NCI-H526 treated with DMSO at 0.1 percent for 48 hours (cell line): ENCODE results near the gene GALNT14.

Source experiments
- DNase-seq: peaks from one replicate; lab custom pipeline; 2025; lab: John Stamatoyannopoulos, UW

Gene GALNT14

GRCh38 chr2:30978854-30979253, 159.4 kb downstream of the GALNT14 start:
- DNase-seq: no peak

DNA sequence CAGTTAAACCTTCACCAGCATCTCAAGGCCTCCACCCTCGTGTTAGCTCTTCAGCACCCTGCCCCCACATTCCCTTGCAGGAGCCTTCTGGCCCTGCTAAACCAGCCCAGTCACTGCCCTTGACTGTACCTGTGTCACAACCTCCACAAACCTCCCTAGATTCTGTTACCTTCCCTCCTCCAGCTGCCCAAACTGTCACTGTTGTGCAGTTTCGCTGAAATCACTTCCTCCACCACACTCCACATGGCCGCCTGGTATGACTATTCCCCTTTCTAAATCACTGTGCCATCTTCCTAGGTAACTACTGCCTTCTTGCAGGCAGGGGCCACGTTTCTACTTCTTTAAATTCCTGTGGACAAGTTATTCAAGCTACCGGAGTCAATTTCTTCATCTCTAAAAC, 160.2 kb downstream of the GALNT14 start:
- DNase-seq: no peak

- no peak for DNase-seq
Measured at GRCh38 chr2:30975156-30975555, 163.1 kb downstream of the GALNT14 start.

GRCh38 chr2:30974554-30974953, 163.7 kb downstream of the GALNT14 start:
- no peak for DNase-seq

DNA sequence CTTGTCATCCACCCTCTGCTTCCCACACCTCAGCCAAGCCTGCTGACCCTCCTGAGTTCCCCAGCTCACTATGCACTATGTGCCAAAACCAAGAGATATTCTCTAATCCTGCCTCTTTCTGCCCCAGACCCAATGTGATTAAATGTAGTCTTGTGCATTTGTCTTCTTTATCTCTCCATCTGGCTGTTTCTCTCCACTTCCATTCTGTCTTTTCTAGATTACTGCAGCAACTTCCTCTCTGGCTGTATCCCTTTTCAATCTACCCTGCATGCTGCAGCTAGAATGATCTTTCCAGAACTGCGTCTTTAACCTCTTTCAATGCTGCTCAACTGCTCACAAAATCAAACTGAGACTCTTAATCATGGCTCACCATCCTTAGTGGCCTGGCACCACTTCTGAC, 164.1 kb downstream of the GALNT14 start:
- no peak for DNase-seq

DNA sequence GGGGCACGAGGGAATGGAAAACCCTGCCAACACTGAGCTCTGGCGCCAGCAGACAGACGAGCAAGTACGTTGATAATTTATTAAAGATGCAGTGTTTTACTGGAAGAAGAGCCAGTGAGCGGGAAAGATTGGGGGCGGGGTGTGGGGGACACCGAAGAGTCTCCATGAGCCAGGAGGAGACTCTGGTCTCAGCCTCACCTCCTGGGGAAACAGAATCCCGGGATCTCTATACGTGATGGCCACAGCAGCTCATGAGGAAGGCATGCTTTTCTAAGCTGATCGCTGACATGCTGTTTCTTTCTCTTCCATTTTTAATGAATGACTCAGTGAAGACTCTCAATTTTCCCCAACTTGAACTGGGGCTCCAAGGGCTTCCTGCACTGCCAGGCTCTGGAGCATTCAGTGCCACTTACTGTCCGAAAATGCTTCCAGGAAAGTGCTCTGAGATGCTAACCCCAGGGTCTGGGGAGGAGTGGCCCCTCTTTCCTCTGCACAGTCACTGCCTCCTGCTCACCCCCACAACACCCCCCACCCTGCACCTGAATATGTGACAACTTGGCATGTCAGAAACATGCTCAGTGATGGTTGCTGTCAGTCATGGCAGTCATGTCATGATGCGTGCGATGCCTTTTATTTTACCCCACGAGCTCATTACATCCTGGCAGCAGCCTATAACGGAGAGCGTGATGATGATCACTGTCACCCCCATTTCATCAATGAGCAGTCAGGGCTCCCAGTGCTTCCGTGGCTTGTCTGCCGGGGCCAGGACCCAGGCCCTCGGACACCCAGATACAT, 166.8 kb downstream of the GALNT14 start:
- DNase-seq: no peak

GRCh38 chr2:30968660-30969397, 169.4 kb downstream of the GALNT14 start:
- DNase-seq: no peak

DNA sequence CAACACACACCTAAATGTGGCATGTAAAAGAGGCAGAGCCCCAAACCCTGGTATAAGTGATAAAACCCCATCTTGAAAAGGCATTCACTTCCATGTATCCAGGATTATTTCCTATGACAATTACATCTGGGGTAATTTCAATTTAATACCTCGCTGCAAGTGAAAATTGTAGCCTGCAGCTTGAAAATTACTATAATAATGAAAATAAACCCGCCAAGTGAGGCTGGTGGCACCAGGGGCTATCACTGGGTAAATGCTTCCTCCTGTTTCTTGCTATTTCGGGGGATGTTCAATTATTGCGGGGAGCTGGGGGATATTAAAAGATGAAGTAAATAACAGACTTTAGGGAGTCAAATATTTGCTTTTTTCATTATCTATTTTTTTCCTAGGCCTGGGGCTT, 171.5 kb downstream of the GALNT14 start:
- DNase-seq: no peak

GRCh38 chr2:30965022-30965531, 173.2 kb downstream of the GALNT14 start:
- DNase-seq: no peak

DNA sequence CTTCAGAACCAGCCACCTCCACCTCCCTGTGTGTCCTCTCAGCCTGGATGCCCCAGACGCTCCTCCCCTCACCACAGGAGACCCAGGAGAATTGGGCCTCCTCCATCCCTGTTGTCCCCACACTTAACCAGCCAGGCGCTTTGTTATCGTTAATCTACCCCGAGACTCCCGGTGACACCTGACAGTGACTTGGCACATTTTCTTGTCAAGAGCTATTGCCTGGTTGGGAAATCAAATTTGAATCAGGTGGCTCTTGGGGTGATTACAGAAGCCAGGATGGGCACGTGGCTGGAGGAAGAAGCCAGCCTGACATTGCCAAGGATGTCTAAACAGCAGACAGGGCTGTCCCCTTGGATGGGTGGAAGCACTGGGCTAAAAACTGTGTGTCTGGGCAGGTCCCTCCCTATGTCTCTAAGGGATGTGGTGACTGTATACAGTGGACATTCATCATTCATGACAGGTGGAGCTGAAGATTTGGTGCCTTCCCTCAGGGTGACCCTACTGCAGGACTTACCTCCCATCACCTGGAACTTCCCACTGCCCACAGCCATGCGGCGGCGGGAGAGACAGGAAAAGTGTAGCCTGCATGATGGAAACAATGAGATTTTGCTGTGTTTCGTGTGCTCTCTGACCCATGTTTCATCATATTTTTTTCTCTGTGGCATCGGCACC, 173.8 kb downstream of the GALNT14 start:
- DNase-seq: no peak

- DNase-seq: no peak
Measured at GRCh38 chr2:30963184-30963583, 175.1 kb downstream of the GALNT14 start.

GRCh38 chr2:30960213-30960612, 178.0 kb downstream of the GALNT14 start:
- DNase-seq: no peak

- no peak for DNase-seq
Measured at GRCh38 chr2:30959653-30960052, 178.6 kb downstream of the GALNT14 start.

GRCh38 chr2:30958918-30959265, 179.3 kb downstream of the GALNT14 start:
- no peak for DNase-seq

DNA sequence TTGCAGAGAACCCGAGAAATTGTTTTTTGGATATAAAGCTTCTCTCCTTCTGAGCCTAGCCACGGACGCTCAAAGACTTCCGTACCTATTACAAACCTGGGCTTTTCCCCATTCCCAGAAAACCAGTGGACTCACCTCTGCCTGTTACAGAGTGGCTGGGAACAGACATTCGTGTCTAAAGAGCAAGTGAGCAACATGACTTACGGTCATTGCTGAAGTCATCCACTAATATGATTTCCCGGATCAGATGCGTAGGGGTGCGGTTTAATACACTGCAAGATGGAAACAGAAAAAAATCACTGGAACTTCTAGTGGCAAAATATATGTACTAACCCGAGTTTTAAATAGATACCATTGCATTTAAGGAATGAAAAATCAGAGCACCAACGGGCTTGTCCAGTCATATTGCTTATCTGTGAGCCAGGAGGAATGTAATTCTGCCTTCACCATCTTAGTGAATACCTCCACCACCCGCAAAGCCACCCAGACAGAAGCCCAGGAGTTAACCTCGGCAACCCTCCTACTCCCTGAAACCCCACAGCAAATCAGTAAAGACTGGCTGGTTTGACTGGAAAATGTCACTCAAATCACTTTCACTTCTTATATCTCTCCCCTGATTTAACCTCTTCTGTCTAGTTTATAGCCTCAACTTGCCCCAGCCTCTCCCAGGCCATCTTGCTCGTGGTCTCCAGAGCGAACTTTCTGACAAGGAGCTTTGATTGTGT, 179.9 kb downstream of the GALNT14 start:
- DNase-seq: no peak

- DNase-seq: no peak
Measured at GRCh38 chr2:30957591-30957990, 180.6 kb downstream of the GALNT14 start.

DNA sequence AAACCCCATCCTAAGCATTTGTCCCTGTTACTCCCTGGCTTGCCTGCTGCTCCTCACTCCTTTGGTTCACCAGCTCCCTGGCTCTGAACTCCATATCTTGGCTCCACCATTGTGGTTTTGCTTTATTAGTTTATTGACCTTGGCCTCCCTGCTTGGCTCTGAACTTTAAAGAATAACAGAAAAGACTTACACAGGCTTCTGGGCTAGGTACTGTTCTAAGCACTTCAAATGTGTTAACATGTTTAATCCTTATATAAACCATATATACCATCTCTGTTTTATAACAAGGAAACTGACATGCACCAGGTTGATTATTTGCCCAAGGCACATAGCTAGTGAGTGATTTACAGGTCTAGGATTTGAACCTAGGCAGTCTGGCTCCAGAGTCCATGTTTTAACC, 181.2 kb downstream of the GALNT14 start:
- no peak for DNase-seq

DNA sequence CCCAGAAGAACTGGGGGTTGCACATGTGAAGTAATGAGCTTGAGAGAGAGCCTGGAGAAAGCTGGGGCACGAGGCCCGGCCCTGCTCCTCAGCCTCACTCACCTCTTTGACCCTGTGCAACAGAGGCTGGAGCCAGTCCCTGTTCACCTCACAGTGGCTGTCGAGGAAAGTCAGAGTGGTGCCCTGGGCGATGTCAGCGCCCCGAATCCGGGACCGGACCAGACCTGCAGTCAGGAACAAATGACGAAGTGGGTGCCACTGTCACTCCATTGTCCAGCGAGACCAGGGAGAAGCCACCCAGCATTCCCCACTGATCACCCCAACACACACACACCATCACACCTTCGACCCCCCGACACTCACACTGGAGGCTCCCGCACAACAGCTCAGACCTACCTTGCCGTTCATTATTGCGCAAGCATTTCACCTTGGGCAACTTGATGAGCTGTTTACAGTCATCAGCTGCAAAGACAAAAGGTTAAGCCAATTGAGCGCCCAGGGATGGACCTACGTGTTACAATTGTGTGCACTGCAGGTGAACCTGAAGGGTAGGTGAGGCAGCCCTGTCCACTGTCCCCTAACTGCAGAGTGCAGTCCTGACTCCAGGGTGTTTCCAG, 182.6 kb downstream of the GALNT14 start:
- no peak for DNase-seq

- DNase-seq: no peak
Measured at GRCh38 chr2:30950339-30950738, 187.9 kb downstream of the GALNT14 start.

- DNase-seq: no peak
Measured at GRCh38 chr2:30949435-30949834, 188.8 kb downstream of the GALNT14 start.

DNA sequence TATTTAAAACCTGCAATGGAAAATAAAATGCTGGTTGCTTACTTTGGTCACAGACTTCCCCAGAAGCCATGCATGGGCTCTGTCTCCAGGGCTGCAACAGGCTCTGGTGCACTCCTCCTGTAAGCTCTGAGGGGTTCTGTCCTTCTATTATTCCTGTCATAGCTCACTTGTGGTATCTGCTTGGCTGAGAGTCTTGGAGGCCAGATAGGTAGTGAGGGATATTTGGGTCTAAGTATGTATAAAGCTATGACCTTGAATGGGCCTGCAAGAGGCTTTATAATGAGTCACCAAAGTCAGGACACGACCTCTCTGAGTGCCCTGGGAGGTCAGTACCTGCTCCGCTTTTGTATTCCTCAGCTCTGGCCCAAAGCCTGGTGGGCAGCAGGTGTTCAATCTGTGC, 189.4 kb downstream of the GALNT14 start:
- DNase-seq: no peak

DNA sequence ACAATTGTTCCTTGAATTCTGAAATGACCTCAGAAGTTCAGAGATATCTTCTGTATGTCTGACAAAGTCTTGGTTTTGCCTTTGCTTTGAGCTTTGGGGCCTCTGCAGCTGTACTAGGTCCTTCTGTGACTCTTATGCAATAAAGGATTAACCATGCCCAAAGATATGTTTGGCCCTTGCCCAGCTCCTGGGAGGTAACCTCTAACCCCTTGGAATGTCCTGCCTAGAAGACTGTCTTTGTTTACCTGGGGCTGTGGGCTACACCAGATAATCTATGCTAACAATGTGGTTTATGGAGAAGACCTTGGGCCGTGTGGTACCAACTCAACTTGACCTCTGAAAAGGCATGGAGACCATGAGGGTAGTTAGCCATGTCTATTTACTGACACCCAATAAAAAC, 190.1 kb downstream of the GALNT14 start:
- DNase-seq: no peak
